Renal pelvis (tissue), 4 donors: Measurements from ENCODE around the gene SETD4. TPM values are rescaled to one million over a fixed set of nuclear protein-coding genes. Genes with fewer than 3 reads are reported as not detected.
A peak's percentile ranks its signal among the peaks of the same experiment; 100 is the strongest.
"Not testable (repeated sequence)": the region's sequence is repeated elsewhere in the genome, so short reads cannot be mapped to it uniquely, and the experiment has no call there.

Experiments used
- DNase-seq: peaks from one replicate; pipeline ENCODE4 v3.0.0-alpha.2; 2013
- polyA plus RNA-seq, 3 donors: library from polyadenylated mRNA; unstranded; fragments of 120-200 nt; gene quantifications; one replicate each; pipeline ENCODE4 v1.2.1, GENCODE V29; 2013; ENCODE audit not compliant: insufficient read length in 3 of 3

SETD4 gene
- polyA plus RNA-seq, 3 donors: 24.2 to 46.6 (median 43.9) TPM

- no peak for DNase-seq
Observed at GRCh38 chr21:36080386-36080785, 20.1 kb upstream of the SETD4 start.

- no peak for DNase-seq
Observed at GRCh38 chr21:36079671-36080070, 19.3 kb upstream of the SETD4 start.

GRCh38 chr21:36079010-36079649 is 18.8 kb upstream of the SETD4 start:
- no peak for DNase-seq

GRCh38 chr21:36077758-36078157 is 17.4 kb upstream of the SETD4 start:
- DNase-seq: no peak

GRCh38 chr21:36076878-36077655 is 16.7 kb upstream of the SETD4 start:
- no peak for DNase-seq

- DNase-seq: no peak
Observed at GRCh38 chr21:36075953-36076352, 15.6 kb upstream of the SETD4 start.

- no peak for DNase-seq
Observed at GRCh38 chr21:36075171-36075570, 14.8 kb upstream of the SETD4 start.

- not testable (repeated sequence) for DNase-seq
Observed at GRCh38 chr21:36073911-36074310, 13.6 kb upstream of the SETD4 start.

- DNase-seq: no peak
Observed at GRCh38 chr21:36073181-36073580, 12.9 kb upstream of the SETD4 start.

- no peak for DNase-seq
Observed at GRCh38 chr21:36072453-36073162, 12.3 kb upstream of the SETD4 start.

GRCh38 chr21:36070999-36071398 is 10.7 kb upstream of the SETD4 start:
- no peak for DNase-seq

- DNase-seq: peak; percentile 76
Observed at GRCh38 chr21:36069713-36070583, 9.6 kb upstream of the SETD4 start, which contains the start of gene CBR1. CBR1 (plus strand) TSS chr21:36070024; CDS start chr21:36070116, 92 bp downstream.

- no peak for DNase-seq
Observed at GRCh38 chr21:36068748-36069398, 8.5 kb upstream of the SETD4 start.

GRCh38 chr21:36065497-36066036 is 5.2 kb upstream of the SETD4 start:
- DNase-seq: no peak

- DNase-seq: no peak
Observed at GRCh38 chr21:36064085-36064460, 3.7 kb upstream of the SETD4 start.

- no peak for DNase-seq
Observed at GRCh38 chr21:36063375-36064084, 3.2 kb upstream of the SETD4 start.

GRCh38 chr21:36061445-36061844 is 1.1 kb upstream of the SETD4 start:
- no peak for DNase-seq

- DNase-seq: peak; percentile 57
Observed at GRCh38 chr21:36059823-36060158, 535 bp downstream of the SETD4 start.

GRCh38 chr21:36055551-36055950 is 4.8 kb downstream of the SETD4 start:
- no peak for DNase-seq

- no peak for DNase-seq
Observed at GRCh38 chr21:36053715-36054062, 6.6 kb downstream of the SETD4 start.
